GM23248 (cell line): ENCODE results near the gene PC.

Source experiments
- EZH2 ChIP-seq: fragments of 200-600 bp; sonication (generic); IDR thresholded peaks from 2 replicates; pipeline ENCODE4 v1.6.1; 2018; ENCODE audit warnings: antibody characterized with exemption, mild to moderate bottlenecking; ENCODE audit not compliant: insufficient read depth, poor library complexity, severe bottlenecking
- EZH2phosphoT487 ChIP-seq: fragments of 200-600 bp; sonication (generic); IDR thresholded peaks from 2 replicates; pipeline ENCODE4 v1.6.1; 2018; ENCODE audit warnings: antibody characterized with exemption, moderate library complexity, mild to moderate bottlenecking, low read depth; ENCODE audit not compliant: insufficient read depth

DNA sequence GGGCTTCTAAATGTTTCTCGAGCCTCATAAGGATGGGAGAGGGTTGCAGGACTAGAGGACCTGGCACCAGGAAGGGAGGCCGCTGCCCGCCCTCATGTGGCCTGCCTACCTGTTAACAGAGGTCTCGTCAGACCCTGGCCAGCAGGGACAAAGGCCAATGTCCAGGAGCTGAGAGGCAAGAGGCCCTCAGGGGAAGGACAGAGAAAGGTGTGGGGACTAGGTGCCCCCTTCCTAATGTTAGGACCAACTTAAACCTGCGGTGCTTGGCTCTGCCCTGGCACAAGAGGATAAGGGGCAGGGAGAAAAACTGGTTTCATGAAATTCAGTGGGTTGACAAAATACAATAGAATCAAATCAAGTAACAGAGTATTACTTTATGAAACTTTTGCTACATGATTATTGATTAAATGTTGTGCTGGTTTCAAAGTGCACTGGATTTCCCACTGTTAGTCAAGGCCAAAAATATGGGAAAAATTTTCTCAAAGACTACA is 44.8 kb upstream of the PC start:
- TF ChIP-seq EZH2phosphoT487 (no peak), EZH2 (no peak)
